ENCODE data around the gene AMPD3.

DNA sequence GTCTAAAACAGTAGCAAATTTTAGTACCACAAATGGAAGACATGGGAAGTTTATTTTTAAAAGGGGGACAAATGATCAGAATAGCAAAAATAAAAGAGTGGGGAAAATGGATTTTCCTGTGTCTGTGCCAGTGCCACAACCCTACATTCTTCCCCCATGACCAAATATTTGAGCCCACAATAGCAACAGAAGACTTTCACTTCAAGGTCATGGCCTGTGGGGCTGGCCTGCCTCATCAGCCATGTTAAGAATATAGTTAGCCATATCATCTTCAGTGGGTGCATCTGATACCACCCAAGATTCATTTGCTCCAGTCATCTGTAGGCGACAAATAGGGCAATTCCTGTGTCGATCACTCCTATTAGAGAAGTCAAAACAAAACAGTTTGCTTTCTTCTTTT is 59.6 kb downstream of the AMPD3 start:
- TF ChIP-seq POLR2A (IDR thresholded peaks at IDR 0.05) (no peak), CTCF (IDR thresholded peaks at IDR 0.05) (no peak), EP300 (IDR thresholded peaks at IDR 0.05) (no peak)

All from ovary (tissue), 3 donors.